Psoas muscle (tissue), 8 donors: ENCODE data around the gene SPC24. TPM values are rescaled to one million over a fixed set of nuclear protein-coding genes. Genes with fewer than 3 reads are reported as not detected.

Source experiments
- ATAC-seq, 4 donors: fragments of 200-7000 bp; cut with Tn5 transposase; one replicate each; pipeline ENCODE4 v1.9.1; 2020; ENCODE audit warnings: moderate library complexity in 3 of 4, mild to moderate bottlenecking in 2 of 4
- DNase-seq, 2 donors: peaks; one replicate each; pipeline ENCODE4 v3.0.0-alpha.2; 2020
- H3K27ac ChIP-seq: fragments of 200-600 bp; one replicate; pipeline ENCODE4 v1.8.0; 2022
- H3K27me3 ChIP-seq, 3 donors: fragments of 200-600 bp in 1 of 3; one replicate each; pipeline versions ENCODE4 v1.6.1 to v1.8.0; 2013 to 2022; ENCODE audit warnings: low read length in 2 of 3, mild to moderate bottlenecking in 2 of 3, moderate library complexity in 1 of 3; ENCODE audit not compliant: insufficient read depth in 3 of 3
- H3K36me3 ChIP-seq, 2 donors: fragments of 200-600 bp in 1 of 2; one replicate each; pipeline versions ENCODE4 v1.6.1 to v1.8.0; 2013 to 2022; ENCODE audit warnings: low read depth in 1 of 2, mild to moderate bottlenecking in 1 of 2, moderate library complexity in 1 of 2; ENCODE audit not compliant: insufficient read depth in 1 of 2
- H3K4me1 ChIP-seq: fragments of 200-600 bp; one replicate; pipeline ENCODE4 v1.8.0; 2022
- H3K4me3 ChIP-seq: fragments of 200-600 bp; one replicate; pipeline ENCODE4 v1.8.0; 2022; ENCODE audit warnings: mild to moderate bottlenecking
- H3K9me3 ChIP-seq: fragments of 200-600 bp; one replicate; pipeline ENCODE4 v1.8.0; 2022
- CTCF ChIP-seq: fragments of 200-600 bp; IDR thresholded peaks from one replicate; pipeline ENCODE4 v1.8.0; 2022; ENCODE audit warnings: antibody characterized with exemption
- WGBS, 3 donors: extraction: QIAGEN DNeasy Blood & Tissue Kit; methylation state at CpG; one replicate each; pipeline versions ENCODE4 v1.1.6 to v1.1.7; 2013; 5-methylcytosine and 5-hydroxymethylcytosine counted together
- intact Hi-C, 2 donors: fragments of 100-400 bp; cut with DNase I; formaldehyde crosslinking; loops; one replicate each; pipeline versions ENCODE4 v1.11.0 to v1.14.2; 2022
- polyA plus RNA-seq, 3 donors: library from polyadenylated mRNA; stranded (reverse); fragments of 200-250 nt; gene quantifications; one replicate each; pipeline ENCODE4 v1.2.3, GENCODE V29; 2013
- total RNA-seq, 4 donors: library from RNA; stranded (reverse); fragmentation: NEBNext Ultra II Directional in 2 of 4; extraction: Animal tissue kit (Norgen Biotek cat#: 25700) in 2 of 4; gene quantifications; one replicate each; pipeline versions ENCODE4 v1.2.1 to v1.2.4, GENCODE V29; 2021 to 2023
- donor health status: healthy with polysubstance abuse.
- donor health status: DM: no; HTN: no; CAD: no; lungs with moderate emphysema.
- donor health status: Bipolar disorder and iron deficiency.
- donor health status: healthy.
- donor health status: DM: yes; HTN: yes; CAD: no.
- donor health status: DM: no; HTN: no; CAD: no.
- donor health status: DM: no; HTN: no; CAD: no.
- donor health status: DM: yes; HTN: yes; CAD: no.

SPC24 gene
- total and polyA plus RNA-seq, 7 donors: 0.14 to 1.7 (median 0.55) TPM

GRCh38 chr19:11192957-11193939 is 37.7 kb upstream of the SPC24 start:
- DNase-seq (no peak), ATAC-seq (no peak)
- intact Hi-C loops: no loop called here
- H3K27me3 ChIP-seq: no peaks in the 10 kb centered on the region
- TF ChIP-seq CTCF: no peak
- 89 to 92% (median 89%) methylated on average over 67 to 68 of the region's 68 CpGs for WGBS, 3 donors
- peaks cover 0 to 30% of the 10 kb centered on the region in 2 donors for H3K36me3 ChIP-seq
- H3K4me3 ChIP-seq: no peak overlapping the region
- H3K27ac ChIP-seq: peak overlapping the region; percentile 46
- peaks cover 27% of the 10 kb centered on the region for H3K4me1 ChIP-seq
- H3K9me3 ChIP-seq: no peaks in the 10 kb centered on the region

- Histone ChIP-seq H3K36me3 (peaks cover 0 to 43% of the 10 kb centered on the region in 2 donors), H3K27ac (peak overlapping the region; percentile 73), H3K27me3 (no peaks in the 10 kb centered on the region), H3K9me3 (no peaks in the 10 kb centered on the region), H3K4me3 (no peak overlapping the region), H3K4me1 (peaks cover 23% of the 10 kb centered on the region)
- WGBS, 3 donors: 67 to 76% (median 72%) methylated on average over 5 of the region's 5 CpGs
- intact Hi-C loops: no loop called here
- DNase-seq (no peak), ATAC-seq (no peak)
- no peak for TF ChIP-seq CTCF
Observed at GRCh38 chr19:11191934-11192333, 36.4 kb upstream of the SPC24 start.

- H3K36me3 ChIP-seq: peaks cover 0 to 49% of the 10 kb centered on the region in 2 donors
Observed at GRCh38 chr19:11191273-11191755, 35.7 kb upstream of the SPC24 start.

GRCh38 chr19:11190501-11190900 is 34.9 kb upstream of the SPC24 start:
- ATAC-seq: no peak
- no peak for TF ChIP-seq CTCF
- Histone ChIP-seq H3K27ac (peak overlapping the region; percentile 73), H3K27me3 (no peaks in the 10 kb centered on the region), H3K4me1 (peaks cover 16% of the 10 kb centered on the region), H3K36me3 (peaks cover 0 to 57% of the 10 kb centered on the region in 2 donors), H3K4me3 (no peak overlapping the region), H3K9me3 (no peaks in the 10 kb centered on the region)
- no peak for DNase-seq
- intact Hi-C loops: no loop called here
- WGBS, 3 donors: 51 to 78% (median 61%) methylated on average over 8 of the region's 8 CpGs

More at GRCh38 chr19:11191273-11191755, 35.7 kb upstream of the SPC24 start:
- DNase-seq (peak; percentile 88 to 91), ATAC-seq (peak; percentile 86 to 94 (median 92))
- H3K4me1 ChIP-seq: peaks cover 23% of the 10 kb centered on the region
- H3K27me3 ChIP-seq: no peaks in the 10 kb centered on the region
- intact Hi-C loops: no loop called here
- no peak for TF ChIP-seq CTCF
- 11 to 21% (median 12%) methylated on average over 8 of the region's 8 CpGs for WGBS, 3 donors
- peak overlapping the region; percentile 73 for H3K27ac ChIP-seq
- H3K4me3 ChIP-seq: no peak overlapping the region
- no peaks in the 10 kb centered on the region for H3K9me3 ChIP-seq
